ENCODE data around the gene ZIC2.

Gene ZIC2

GRCh38 chr13:99988529-99989275 lies 7.1 kb downstream of the ZIC2 start:
- DNase-seq = no peak

- DNase-seq = no peak
Observed at GRCh38 chr13:99989276-99990125, 7.9 kb downstream of the ZIC2 start.

- no peak for DNase-seq
Observed at GRCh38 chr13:99990126-99990977, 8.8 kb downstream of the ZIC2 start.

- no peak for DNase-seq
Observed at GRCh38 chr13:99991013-99991827, 9.6 kb downstream of the ZIC2 start.

- DNase-seq = no peak
Observed at GRCh38 chr13:99991828-99992775, 10.5 kb downstream of the ZIC2 start.

GRCh38 chr13:99992949-99993351 lies 11.4 kb downstream of the ZIC2 start:
- DNase-seq = no peak

- no peak for DNase-seq
Observed at GRCh38 chr13:99993660-99994637, 12.4 kb downstream of the ZIC2 start.

- DNase-seq = no peak
Observed at GRCh38 chr13:99994638-99995020, 13.0 kb downstream of the ZIC2 start.

- DNase-seq = no peak
Observed at GRCh38 chr13:99995104-99995588, 13.6 kb downstream of the ZIC2 start.

GRCh38 chr13:99995589-99996380 lies 14.2 kb downstream of the ZIC2 start:
- no peak for DNase-seq

- DNase-seq = no peak
Observed at GRCh38 chr13:99996381-99996973, 14.9 kb downstream of the ZIC2 start.

GRCh38 chr13:99997702-99998214 lies 16.2 kb downstream of the ZIC2 start:
- no peak for DNase-seq

GRCh38 chr13:99998261-99998660 lies 16.7 kb downstream of the ZIC2 start:
- DNase-seq = no peak

- DNase-seq = no peak
Observed at GRCh38 chr13:100014621-100015020, 33.0 kb downstream of the ZIC2 start.

- DNase-seq = no peak
Observed at GRCh38 chr13:100019780-100020356, 38.3 kb downstream of the ZIC2 start.

GRCh38 chr13:100022798-100023197 lies 41.2 kb downstream of the ZIC2 start:
- no peak for DNase-seq

GRCh38 chr13:100024023-100024422 lies 42.4 kb downstream of the ZIC2 start:
- no peak for DNase-seq

GRCh38 chr13:100029933-100030332 lies 48.3 kb downstream of the ZIC2 start:
- DNase-seq = no peak

Data from NCI-H526 treated with DMSO at 0.1 percent for 48 hours (cell line).